MM.1S (cell line): Measurements from ENCODE around the gene GALNTL6.

Source experiments
- EZH2 ChIP-seq: fragments of 300-600 bp; sonication (generic); optimal IDR thresholded peaks from 2 replicates; pipeline ENCODE3; 2017; ENCODE audit warnings: low read depth, mild to moderate bottlenecking, antibody characterized with exemption, low read length, mixed read lengths
- EZH2phosphoT487 ChIP-seq: fragments of 300-600 bp; sonication (generic); IDR thresholded peaks from 2 replicates; pipeline ENCODE4 v1.6.1; 2018; ENCODE audit warnings: antibody characterized with exemption, low read length
- TF ChIP-seq, protein P1 (sequence below): fragments of 300-600 bp; sonication (generic); IDR thresholded peaks from 2 replicates; pipeline ENCODE4 v1.5.1; 2016; ENCODE audit warnings: antibody characterized with exemption, low read length, mixed read lengths

DNA sequence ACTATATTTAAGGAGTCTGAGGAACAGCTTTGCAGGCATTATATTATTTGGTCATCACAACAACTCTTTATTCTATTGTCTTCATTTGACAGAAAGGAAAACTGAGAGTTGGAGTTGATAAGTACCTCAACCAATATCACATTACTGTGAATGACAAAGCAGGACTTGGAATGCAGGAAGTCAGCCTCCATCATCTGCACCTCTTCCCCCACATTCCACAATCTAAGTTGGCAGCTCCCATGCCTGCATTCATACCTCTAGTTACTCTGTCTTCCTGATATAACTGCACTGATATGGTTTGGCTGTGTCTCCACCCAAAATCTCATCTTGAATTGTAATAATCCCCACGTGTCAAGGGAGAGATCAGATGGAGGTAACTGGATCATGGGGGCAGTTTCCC, 356.7 kb downstream of the GALNTL6 start:
- TF ChIP-seq EZH2phosphoT487 (no peak), EZH2 (no peak)
- TF ChIP-seq, protein P1, sequence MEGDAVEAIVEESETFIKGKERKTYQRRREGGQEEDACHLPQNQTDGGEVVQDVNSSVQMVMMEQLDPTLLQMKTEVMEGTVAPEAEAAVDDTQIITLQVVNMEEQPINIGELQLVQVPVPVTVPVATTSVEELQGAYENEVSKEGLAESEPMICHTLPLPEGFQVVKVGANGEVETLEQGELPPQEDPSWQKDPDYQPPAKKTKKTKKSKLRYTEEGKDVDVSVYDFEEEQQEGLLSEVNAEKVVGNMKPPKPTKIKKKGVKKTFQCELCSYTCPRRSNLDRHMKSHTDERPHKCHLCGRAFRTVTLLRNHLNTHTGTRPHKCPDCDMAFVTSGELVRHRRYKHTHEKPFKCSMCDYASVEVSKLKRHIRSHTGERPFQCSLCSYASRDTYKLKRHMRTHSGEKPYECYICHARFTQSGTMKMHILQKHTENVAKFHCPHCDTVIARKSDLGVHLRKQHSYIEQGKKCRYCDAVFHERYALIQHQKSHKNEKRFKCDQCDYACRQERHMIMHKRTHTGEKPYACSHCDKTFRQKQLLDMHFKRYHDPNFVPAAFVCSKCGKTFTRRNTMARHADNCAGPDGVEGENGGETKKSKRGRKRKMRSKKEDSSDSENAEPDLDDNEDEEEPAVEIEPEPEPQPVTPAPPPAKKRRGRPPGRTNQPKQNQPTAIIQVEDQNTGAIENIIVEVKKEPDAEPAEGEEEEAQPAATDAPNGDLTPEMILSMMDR: no peak
